ENCODE measurements around the gene FTCD.
A peak's percentile ranks its signal among the peaks of the same experiment; 100 is the strongest.

FTCD gene

DNA sequence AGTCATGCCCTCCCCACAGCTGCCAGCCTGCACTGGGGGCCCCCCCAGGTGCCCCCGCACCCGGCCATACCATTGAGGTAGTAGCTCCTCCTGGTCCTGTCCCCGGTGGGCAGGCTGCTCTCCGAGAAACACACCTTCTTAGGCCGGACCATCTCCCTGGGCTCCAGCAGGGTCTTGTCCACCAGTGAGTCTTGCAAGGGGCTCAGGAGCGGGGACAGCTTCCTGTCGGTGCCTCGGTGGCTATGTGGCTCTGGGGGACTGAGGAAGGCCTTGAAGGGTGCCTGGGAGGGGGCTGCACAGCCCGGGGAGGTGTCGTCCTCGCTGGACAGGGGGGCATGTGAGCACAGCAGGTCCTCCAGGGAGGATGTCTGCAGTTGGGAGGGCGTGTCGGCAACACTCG, 12.9 kb upstream of the FTCD start:
- Mint-ChIP-seq H3K36me3 (ENCODE audit: low read depth) (no peaks in the 10 kb centered on the region), H3K9me3 (no peaks in the 10 kb centered on the region), H3K27ac (no peak overlapping the region), H3K4me1 (ENCODE audit: low read depth) (peaks cover 6% of the 10 kb centered on the region), H3K27me3 (no peaks in the 10 kb centered on the region), H3K4me3 (no peak overlapping the region)
- peak; percentile 7 for DNase-seq

DNA sequence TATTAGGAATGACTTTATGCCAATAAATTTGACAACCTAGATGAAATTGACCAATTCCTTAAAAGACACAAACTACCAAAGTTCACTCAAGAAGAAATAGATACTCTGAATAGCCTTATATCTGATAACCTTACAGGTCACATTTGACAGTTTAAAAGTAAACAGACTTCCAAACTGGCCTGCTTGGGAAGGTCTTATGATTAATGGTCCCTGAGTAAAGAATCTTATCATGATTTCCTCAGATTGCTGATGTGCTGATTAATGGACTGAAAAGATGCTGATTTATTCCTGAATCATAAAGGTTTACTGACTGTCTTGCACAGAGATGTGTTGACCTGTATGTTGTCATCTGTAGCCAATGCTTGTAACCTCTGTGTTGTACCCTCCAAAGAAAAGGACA, 9.7 kb upstream of the FTCD start:
- Mint-ChIP-seq H3K27ac (no peak overlapping the region), H3K36me3 (ENCODE audit: low read depth) (no peaks in the 10 kb centered on the region), H3K4me3 (no peak overlapping the region), H3K4me1 (ENCODE audit: low read depth) (no peaks in the 10 kb centered on the region), H3K27me3 (no peaks in the 10 kb centered on the region), H3K9me3 (no peaks in the 10 kb centered on the region)
- DNase-seq = no peak

GRCh38 chr21:46163380-46163779, 8.0 kb upstream of the FTCD start:
- Mint-ChIP-seq H3K4me3 (no peak overlapping the region), H3K27me3 (no peaks in the 10 kb centered on the region), H3K27ac (no peak overlapping the region), H3K4me1 (ENCODE audit: low read depth) (no peaks in the 10 kb centered on the region), H3K36me3 (ENCODE audit: low read depth) (no peaks in the 10 kb centered on the region), H3K9me3 (no peaks in the 10 kb centered on the region)
- no peak for DNase-seq

GRCh38 chr21:46161633-46162592, 6.5 kb upstream of the FTCD start:
- Mint-ChIP-seq H3K36me3 (ENCODE audit: low read depth) (no peaks in the 10 kb centered on the region), H3K27ac (no peak overlapping the region), H3K27me3 (no peaks in the 10 kb centered on the region), H3K4me3 (no peak overlapping the region), H3K9me3 (no peaks in the 10 kb centered on the region), H3K4me1 (ENCODE audit: low read depth) (no peaks in the 10 kb centered on the region)
- DNase-seq = peak; percentile 26

GRCh38 chr21:46160907-46161632, 5.7 kb upstream of the FTCD start:
- peak; percentile 34 for DNase-seq
- no peak overlapping the region for H3K4me3 Mint-ChIP-seq
- H3K36me3 Mint-ChIP-seq (ENCODE audit: low read depth) = no peaks in the 10 kb centered on the region
- H3K4me1 Mint-ChIP-seq (ENCODE audit: low read depth) = no peaks in the 10 kb centered on the region
- H3K27me3 Mint-ChIP-seq = no peaks in the 10 kb centered on the region
- H3K9me3 Mint-ChIP-seq = no peaks in the 10 kb centered on the region
- no peak overlapping the region for H3K27ac Mint-ChIP-seq

DNA sequence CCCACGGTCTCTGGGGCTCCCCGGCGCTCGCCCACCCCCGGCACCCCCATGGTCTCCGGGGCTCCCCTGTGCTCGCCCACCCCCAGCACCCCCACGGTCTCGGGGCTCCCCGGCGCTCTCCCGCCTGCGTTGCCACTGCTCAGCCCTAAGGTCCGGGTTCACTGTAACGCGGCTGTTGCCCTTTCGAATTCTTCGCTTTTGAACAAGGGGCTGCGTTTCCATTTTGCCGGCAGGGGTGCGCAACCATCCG, 5.2 kb upstream of the FTCD start:
- Mint-ChIP-seq H3K4me1 (ENCODE audit: low read depth) (no peaks in the 10 kb centered on the region), H3K27me3 (no peaks in the 10 kb centered on the region), H3K27ac (no peak overlapping the region), H3K36me3 (ENCODE audit: low read depth) (no peaks in the 10 kb centered on the region), H3K9me3 (no peaks in the 10 kb centered on the region), H3K4me3 (no peak overlapping the region)
- peak; percentile 31 for DNase-seq

GRCh38 chr21:46159841-46160656, 4.7 kb upstream of the FTCD start:
- Mint-ChIP-seq H3K27me3 (no peaks in the 10 kb centered on the region), H3K36me3 (ENCODE audit: low read depth) (no peaks in the 10 kb centered on the region), H3K4me1 (ENCODE audit: low read depth) (no peaks in the 10 kb centered on the region), H3K27ac (no peak overlapping the region), H3K4me3 (no peak overlapping the region), H3K9me3 (no peaks in the 10 kb centered on the region)
- peak; percentile 26 for DNase-seq

GRCh38 chr21:46159390-46159789, 4.0 kb upstream of the FTCD start:
- Mint-ChIP-seq H3K4me1 (ENCODE audit: low read depth) (no peaks in the 10 kb centered on the region), H3K9me3 (no peaks in the 10 kb centered on the region), H3K4me3 (no peak overlapping the region), H3K27ac (no peak overlapping the region), H3K36me3 (ENCODE audit: low read depth) (no peaks in the 10 kb centered on the region), H3K27me3 (no peaks in the 10 kb centered on the region)
- DNase-seq = no peak

GRCh38 chr21:46158666-46159300, 3.4 kb upstream of the FTCD start:
- Mint-ChIP-seq H3K4me1 (ENCODE audit: low read depth) (no peaks in the 10 kb centered on the region), H3K27ac (no peak overlapping the region), H3K9me3 (no peaks in the 10 kb centered on the region), H3K27me3 (no peaks in the 10 kb centered on the region), H3K36me3 (ENCODE audit: low read depth) (no peaks in the 10 kb centered on the region), H3K4me3 (no peak overlapping the region)
- peak; percentile 16 for DNase-seq

- no peak overlapping the region for H3K4me3 Mint-ChIP-seq
- no peaks in the 10 kb centered on the region for H3K36me3 Mint-ChIP-seq (ENCODE audit: low read depth)
- no peaks in the 10 kb centered on the region for H3K27me3 Mint-ChIP-seq
- H3K9me3 Mint-ChIP-seq = no peaks in the 10 kb centered on the region
- H3K4me1 Mint-ChIP-seq (ENCODE audit: low read depth) = no peaks in the 10 kb centered on the region
- DNase-seq = peak; percentile 5
- no peak overlapping the region for H3K27ac Mint-ChIP-seq
Observed at GRCh38 chr21:46157987-46158451, 2.6 kb upstream of the FTCD start.

DNA sequence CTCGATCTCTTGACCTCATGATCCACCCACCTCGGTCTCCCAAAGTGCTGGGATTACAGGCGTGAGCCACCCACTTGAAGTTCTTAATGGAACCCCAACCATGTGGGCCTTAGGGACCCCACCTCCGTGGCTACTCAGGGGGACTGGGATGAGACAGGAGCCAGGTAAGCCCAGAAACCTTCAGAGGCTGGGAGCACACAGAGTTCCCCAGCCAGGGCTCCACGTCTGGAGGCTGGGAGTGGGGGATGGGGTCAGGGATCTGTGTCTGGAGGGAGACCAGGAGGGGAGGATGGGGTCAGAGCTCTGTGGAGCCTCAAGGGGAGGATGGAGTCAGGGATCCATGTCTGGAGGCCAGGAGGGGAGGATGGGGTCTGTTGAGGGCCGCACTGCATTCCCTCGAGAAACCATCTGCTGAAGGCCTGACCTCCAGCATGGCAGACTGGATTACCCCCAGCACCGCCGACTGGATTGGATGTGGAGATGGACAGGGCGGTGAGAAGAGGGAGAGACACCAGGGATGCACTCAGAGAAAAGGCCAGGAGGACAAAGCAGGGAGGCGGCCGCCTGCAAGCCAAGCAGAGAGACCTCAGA, 2.1 kb upstream of the FTCD start:
- H3K4me3 Mint-ChIP-seq = no peak overlapping the region

GRCh38 chr21:46156678-46157077, 1.3 kb upstream of the FTCD start:
- DNase-seq = peak; percentile 15
- Mint-ChIP-seq H3K27ac (no peak overlapping the region), H3K4me1 (ENCODE audit: low read depth) (no peaks in the 10 kb centered on the region), H3K27me3 (no peaks in the 10 kb centered on the region), H3K9me3 (no peaks in the 10 kb centered on the region), H3K4me3 (no peak overlapping the region), H3K36me3 (ENCODE audit: low read depth) (no peaks in the 10 kb centered on the region)

More for the DNA sequence above, 2.1 kb upstream of the FTCD start:
- no peaks in the 10 kb centered on the region for H3K4me1 Mint-ChIP-seq (ENCODE audit: low read depth)
- no peak overlapping the region for H3K27ac Mint-ChIP-seq
- peak; percentile 5 for DNase-seq
- H3K36me3 Mint-ChIP-seq (ENCODE audit: low read depth) = no peaks in the 10 kb centered on the region
- no peaks in the 10 kb centered on the region for H3K27me3 Mint-ChIP-seq
- H3K9me3 Mint-ChIP-seq = no peaks in the 10 kb centered on the region

DNA sequence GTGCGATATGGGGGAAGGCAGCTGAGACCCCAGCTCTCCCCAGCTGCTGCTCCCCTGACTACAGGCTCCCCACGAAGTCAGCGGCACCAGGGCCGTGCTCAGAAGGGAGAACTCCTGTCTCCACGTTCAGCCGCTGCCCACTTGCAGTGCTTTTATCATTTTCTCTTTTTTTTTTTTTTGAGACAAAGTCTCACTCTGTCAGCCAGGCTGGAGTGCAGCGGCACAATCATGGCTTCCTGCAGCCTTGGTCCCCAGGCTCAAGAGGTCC, 933 bp upstream of the FTCD start:
- Mint-ChIP-seq H3K4me3 (no peak overlapping the region), H3K4me1 (ENCODE audit: low read depth) (no peaks in the 10 kb centered on the region), H3K27me3 (no peaks in the 10 kb centered on the region), H3K9me3 (no peaks in the 10 kb centered on the region), H3K36me3 (ENCODE audit: low read depth) (no peaks in the 10 kb centered on the region), H3K27ac (no peak overlapping the region)
- no peak for DNase-seq

GRCh38 chr21:46154955-46155513, 345 bp downstream of the FTCD start:
- no peaks in the 10 kb centered on the region for H3K36me3 Mint-ChIP-seq (ENCODE audit: low read depth)
- no peaks in the 10 kb centered on the region for H3K27me3 Mint-ChIP-seq
- no peak overlapping the region for H3K27ac Mint-ChIP-seq
- no peaks in the 10 kb centered on the region for H3K9me3 Mint-ChIP-seq
- no peak overlapping the region for H3K4me3 Mint-ChIP-seq
- DNase-seq = peak; percentile 26
- H3K4me1 Mint-ChIP-seq (ENCODE audit: low read depth) = no peaks in the 10 kb centered on the region
